HG03196 (cell line): ENCODE results near the gene SUPT20H.
"Not testable (repeated sequence)": the region's sequence is repeated elsewhere in the genome, so short reads cannot be mapped to it uniquely, and the experiment has no call there.

Experiments used
- ATAC-seq: cut with Tn5 transposase; IDR thresholded peaks from one replicate; pipeline ENCODE4 v1.9.1; 2021; ENCODE audit not compliant: unreplicated experiment

SUPT20H gene

DNA sequence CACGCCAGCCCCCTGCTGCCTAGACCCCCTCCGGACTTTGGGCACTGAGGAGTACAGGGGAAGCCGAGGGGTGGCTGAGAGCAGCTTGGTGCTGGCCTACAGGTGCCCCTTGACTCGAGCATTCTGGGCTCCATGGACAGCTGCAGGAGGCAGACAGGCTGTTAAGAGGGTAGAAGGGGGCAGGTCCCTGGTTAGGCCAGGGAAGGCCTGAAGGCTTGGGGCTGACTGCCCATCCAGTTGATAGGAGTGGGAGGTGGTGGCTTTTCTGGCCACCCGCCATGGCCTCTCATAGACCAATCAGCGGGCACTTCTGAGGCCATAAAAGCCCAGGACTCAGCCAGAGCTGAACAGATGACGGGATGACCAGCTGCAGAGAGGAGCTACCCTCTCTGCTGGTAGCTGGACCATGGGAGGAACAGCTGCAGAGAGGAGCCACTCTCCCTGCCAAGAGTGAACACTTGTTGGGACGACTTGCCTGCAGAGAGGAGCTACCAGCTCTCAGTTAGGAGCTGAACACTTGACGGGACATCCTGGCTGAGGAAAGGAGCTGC lies 10.7 kb upstream of the SUPT20H start:
- ATAC-seq, result no peak

DNA sequence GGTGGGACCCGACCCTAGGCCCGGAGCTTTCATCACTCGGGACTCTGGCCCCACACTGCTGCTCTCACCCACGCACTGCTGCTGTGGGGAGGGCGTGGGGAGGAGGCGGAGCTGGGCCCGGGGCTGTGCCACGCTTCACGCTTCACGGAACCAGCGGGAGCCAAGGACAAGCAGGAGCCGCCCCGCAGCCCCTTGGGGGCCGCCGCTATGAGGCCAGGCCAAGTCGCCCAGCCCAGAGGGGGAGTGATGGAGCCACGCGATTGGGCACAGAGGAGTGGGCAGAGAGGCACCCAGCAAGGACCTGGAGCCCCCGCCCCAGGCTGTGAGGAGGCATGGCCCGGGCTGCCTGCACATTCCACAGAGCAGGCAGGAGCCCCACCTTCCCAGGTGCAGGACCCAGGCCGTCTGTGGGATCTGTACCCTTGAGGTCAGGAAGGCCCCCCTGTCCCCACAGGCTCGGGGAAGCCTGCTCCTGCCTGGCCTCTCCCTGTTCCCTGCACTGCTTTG lies 10.2 kb upstream of the SUPT20H start:
- no peak for ATAC-seq

- no peak for ATAC-seq
Measured at GRCh38 chr13:37068962-37069361, 9.5 kb upstream of the SUPT20H start.

- no peak for ATAC-seq
Measured at GRCh38 chr13:37067874-37068273, 8.4 kb upstream of the SUPT20H start.

- no peak for ATAC-seq
Measured at GRCh38 chr13:37065890-37066526, 6.5 kb upstream of the SUPT20H start.

- ATAC-seq, result no peak
Measured at GRCh38 chr13:37059848-37060192, 332 bp upstream of the SUPT20H start.

- ATAC-seq, result not testable (repeated sequence)
Measured at GRCh38 chr13:37056228-37056627, 3.3 kb downstream of the SUPT20H start.

- ATAC-seq, result not testable (repeated sequence)
Measured at GRCh38 chr13:37053111-37053510, 6.4 kb downstream of the SUPT20H start.

- no peak for ATAC-seq
Measured at GRCh38 chr13:37049810-37050209, 9.7 kb downstream of the SUPT20H start.

DNA sequence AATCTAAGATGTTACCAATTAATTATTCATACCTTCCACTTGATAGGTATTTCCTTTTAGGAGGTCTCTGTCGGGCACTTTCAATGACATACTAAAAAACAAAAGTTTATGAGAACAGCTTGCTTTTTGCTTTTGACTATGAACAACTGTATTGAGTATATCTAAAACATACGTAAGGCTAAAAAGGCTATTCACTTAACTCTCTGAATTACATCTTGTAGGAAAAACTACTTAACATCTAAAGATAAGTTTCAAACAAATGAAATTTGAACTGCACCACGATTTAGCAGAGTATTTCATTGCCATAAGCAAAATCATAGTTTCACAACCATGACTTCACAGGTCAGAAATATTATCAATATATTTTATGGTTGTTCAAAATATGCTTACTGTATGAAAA lies 11.6 kb downstream of the SUPT20H start:
- no peak for ATAC-seq

- no peak for ATAC-seq
Measured at GRCh38 chr13:37047032-37047431, 12.5 kb downstream of the SUPT20H start.

GRCh38 chr13:37046062-37046461 lies 13.4 kb downstream of the SUPT20H start:
- no peak for ATAC-seq

- no peak for ATAC-seq
Measured at GRCh38 chr13:37040789-37041188, 18.7 kb downstream of the SUPT20H start.

- no peak for ATAC-seq
Measured at GRCh38 chr13:37039896-37040295, 19.6 kb downstream of the SUPT20H start.

DNA sequence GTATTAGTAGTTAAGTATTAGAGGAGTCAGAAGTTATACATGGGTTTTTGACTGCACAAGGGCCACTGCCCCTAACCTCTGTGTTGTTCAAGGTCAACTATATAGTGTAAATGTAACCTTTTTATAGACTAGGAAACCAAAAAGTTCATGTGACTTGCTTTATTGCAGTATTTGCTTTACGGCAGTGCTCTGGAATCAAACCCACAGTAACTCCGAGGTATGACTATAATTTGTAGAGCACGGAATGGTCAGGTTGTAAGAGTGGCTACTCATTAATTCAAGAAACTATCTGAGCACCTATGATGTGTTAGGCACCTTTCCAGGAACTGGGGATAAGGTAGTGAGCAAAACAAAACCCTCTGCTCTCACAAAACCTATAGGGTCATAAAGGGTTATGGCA lies 22.2 kb downstream of the SUPT20H start:
- no peak for ATAC-seq

DNA sequence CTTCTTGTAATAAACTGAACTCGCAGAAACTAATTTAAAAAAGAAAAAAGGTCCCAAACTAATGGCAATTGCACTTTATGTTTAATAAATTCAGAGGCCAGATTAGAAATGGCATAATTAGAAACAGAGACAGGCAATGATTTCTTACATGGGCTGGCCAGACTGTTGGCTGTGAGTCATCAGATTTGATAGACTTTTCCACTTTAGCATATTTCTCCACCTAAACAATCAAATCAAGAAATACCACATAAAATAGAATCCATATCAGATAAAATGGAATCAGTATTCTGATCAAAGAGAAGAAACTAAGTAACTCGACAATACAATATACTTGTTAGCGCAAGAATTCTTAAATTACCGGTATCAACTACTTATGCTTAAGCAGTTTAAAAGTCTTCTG lies 29.9 kb downstream of the SUPT20H start:
- ATAC-seq, result no peak

- no peak for ATAC-seq
Measured at GRCh38 chr13:37027639-37028038, 31.8 kb downstream of the SUPT20H start.

- no peak for ATAC-seq
Measured at GRCh38 chr13:37026771-37027170, 32.7 kb downstream of the SUPT20H start.

- ATAC-seq, result no peak
Measured at GRCh38 chr13:37023871-37024270, 35.6 kb downstream of the SUPT20H start.

DNA sequence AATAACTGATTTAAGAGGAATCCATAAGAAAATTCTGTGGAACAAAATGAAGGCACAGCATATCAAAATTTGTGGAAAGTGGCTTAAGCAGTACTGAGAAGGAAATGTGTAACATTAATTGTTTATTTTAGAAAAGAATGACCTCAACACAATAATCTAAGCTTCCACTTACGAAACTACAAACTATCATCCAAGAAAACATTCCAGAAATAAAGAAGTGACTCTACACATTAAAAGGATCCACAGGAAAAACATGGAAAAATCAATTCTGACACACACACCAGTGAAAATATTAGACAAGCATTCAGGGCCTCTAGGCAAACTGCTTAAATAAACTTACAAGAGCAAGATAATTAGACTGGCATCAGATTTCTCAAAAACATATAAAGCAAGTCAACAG lies 44.9 kb downstream of the SUPT20H start:
- ATAC-seq, result no peak

- no peak for ATAC-seq
Measured at GRCh38 chr13:37011788-37012187, 47.7 kb downstream of the SUPT20H start.

GRCh38 chr13:37011002-37011401 lies 48.5 kb downstream of the SUPT20H start:
- no peak for ATAC-seq

- ATAC-seq, result no peak
Measured at GRCh38 chr13:37010424-37010823, 49.1 kb downstream of the SUPT20H start.
